NCI-H2107 treated with DMSO at 0.1 percent for 48 hours (cell line): ENCODE data around the gene VPS8.

Experiments used
- DNase-seq: peaks from one replicate; lab custom pipeline; 2025; ENCODE audit not compliant: unreplicated experiment; lab: John Stamatoyannopoulos, UW

VPS8 gene

DNA sequence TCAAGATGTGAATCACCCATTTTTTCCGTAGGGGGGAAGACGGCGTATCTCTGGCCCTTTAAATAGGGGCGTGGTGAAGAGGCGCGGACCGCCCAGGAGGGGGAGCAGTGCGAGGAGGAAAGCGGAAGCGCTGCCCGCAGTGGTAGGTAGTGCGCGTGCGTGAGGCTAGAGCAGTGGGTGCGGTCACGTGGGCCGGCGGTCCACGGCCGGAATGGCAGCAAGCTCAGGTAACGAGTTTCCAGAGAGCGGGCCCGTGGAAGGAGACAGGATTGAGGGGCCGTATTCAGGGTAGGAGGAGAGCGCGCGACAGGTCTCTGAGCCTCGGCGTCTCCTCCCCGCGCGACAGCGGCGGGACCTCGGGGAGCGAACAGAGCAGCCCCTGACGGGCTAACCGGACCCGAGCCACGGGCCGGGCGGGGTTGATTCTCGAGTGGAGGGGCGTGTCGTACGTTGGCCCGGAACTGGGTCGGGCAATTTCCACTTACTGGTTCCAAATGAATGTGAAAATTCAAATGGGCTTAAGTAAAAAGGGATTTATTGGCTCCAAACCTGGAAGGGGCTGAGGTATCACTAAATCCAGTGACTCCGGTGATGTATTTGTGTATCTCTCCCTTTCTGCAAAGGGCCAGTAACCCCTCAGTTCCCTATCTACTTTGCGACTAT, at the start of gene VPS8:
TSS of gene VPS8 (plus strand) at position 168 of the 663 bp plus-strand sequence. CDS start 12,467 bp downstream, outside the sequence.
- peak; percentile 97 for DNase-seq

DNA sequence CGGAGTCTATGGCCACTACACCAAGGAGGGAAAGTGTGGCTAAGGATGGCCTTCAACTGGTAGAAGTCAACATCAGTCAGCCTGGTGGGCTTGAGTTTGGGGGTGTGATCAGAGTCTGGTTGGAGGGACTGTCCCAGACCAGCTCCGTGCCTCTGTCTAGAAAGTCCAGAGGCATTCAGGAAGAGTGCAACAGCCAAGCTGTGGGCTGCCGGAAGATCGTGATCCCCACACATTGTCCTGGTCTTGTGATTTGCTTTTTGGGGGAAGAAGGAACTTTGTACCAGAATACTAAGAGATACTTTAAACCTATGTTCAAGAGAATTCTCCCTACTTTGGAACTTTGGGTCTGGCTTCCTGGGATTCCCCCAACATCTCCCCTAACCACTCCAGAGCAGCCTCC, 47.8 kb upstream of the VPS8 start:
- no peak for DNase-seq

DNA sequence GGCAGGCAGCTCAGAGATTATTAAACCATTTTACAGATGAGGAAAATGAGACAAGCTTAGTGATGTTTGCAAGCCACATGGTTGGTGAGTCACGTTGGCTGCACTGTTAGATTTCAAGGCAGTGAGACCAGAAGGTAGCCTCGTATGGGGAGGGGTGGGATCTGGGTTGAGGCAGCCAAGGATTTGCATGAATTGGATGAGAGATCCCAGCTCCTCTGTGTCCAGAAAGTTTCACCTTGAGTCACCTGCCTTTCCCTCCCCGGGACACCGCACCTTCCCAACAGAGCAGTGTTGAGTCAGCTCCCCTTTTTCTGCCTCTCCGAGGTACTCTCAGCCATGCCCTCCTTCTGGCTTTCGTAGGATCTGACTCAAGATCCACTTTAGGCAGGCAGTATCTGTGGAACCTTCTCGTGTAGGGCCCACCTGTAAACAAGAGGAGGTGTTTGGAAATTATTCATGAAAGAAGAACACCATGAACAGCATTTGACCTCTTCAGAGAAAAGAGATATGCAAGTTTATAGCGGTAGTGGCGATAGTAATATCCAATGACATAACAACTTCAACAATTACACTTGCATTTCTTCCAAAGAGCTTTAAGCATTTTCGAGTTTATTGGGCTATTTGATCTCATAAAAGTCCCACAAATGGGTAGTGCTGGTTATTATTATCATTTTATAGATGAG, 46.8 kb upstream of the VPS8 start:
- DNase-seq: no peak

DNA sequence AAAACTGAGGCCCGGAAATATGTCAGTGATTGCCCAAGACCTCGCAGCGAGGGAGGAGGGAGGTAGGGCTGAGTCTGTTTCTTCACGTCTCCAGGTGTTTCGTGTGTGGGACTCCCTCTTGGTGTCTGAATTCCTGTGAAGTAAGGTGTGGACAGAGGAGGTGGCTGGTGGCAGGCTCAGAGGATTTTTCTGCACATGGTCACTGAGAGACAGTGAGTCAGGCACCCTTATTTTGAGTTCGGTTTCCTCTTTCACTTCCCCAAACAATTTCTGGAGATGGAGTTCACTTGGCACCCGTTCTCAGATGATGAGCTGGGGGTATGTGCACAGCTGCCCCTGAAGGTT, 46.3 kb upstream of the VPS8 start:
- no peak for DNase-seq

DNA sequence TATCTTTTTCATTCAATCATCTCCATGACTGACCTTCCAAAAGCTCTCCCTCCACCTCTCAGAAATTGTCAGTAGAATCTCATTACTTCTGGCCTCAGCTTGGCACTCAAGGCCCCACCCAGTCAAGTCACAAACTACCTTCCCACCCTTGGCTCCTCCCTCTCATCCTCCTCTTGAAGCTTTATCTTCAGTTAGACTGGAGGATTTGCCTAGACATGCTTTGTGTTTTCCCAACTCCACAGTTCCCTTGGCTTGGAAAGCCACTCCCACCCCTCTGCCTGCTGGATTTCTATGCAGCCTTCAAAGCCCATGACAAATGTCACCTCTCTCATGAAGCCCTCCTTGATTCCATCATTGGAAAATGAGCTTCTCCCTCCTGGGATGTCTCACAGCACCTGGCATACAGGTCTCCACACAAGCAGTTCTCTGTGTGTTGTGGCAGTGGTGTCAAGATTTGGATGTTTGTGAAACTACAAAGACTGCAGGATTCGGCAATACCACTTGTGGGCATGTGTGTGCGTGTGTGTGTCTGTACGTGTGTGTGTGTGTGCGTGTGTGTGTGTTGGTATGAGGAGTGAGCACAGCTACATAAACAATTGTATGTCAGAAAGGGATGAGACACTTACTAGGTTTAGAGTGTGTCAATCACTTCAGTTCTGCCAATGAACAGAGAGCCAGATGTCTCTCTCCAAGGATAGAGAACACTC, 45.3 kb upstream of the VPS8 start:
- no peak for DNase-seq

GRCh38 chr3:184767377-184767776, 44.6 kb upstream of the VPS8 start:
- DNase-seq: no peak

- DNase-seq: no peak
Observed at GRCh38 chr3:184769382-184770170, 42.4 kb upstream of the VPS8 start.

DNA sequence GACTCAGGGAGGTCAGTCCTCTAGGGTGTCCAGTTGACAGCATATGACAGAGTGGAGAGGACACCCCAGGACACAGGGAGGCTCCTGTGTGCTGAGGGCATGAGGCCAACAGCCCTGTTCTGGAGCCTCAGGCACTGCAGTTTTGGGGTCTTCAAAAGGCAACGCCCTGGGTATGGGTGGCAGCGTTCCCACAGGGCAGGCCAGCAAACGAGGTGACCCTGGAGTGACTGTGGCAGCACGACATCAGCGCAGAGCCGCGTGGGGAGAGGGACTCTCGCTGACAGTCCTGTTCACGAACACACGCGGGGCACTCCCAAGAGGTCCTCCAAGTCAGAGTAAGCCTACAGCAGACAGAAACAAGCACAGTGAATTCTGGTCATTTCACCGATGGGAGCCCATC, 41.4 kb upstream of the VPS8 start:
- DNase-seq: no peak

- no peak for DNase-seq
Observed at GRCh38 chr3:184771301-184772127, 40.5 kb upstream of the VPS8 start.

GRCh38 chr3:184772667-184773272, 39.2 kb upstream of the VPS8 start:
- DNase-seq: no peak

DNA sequence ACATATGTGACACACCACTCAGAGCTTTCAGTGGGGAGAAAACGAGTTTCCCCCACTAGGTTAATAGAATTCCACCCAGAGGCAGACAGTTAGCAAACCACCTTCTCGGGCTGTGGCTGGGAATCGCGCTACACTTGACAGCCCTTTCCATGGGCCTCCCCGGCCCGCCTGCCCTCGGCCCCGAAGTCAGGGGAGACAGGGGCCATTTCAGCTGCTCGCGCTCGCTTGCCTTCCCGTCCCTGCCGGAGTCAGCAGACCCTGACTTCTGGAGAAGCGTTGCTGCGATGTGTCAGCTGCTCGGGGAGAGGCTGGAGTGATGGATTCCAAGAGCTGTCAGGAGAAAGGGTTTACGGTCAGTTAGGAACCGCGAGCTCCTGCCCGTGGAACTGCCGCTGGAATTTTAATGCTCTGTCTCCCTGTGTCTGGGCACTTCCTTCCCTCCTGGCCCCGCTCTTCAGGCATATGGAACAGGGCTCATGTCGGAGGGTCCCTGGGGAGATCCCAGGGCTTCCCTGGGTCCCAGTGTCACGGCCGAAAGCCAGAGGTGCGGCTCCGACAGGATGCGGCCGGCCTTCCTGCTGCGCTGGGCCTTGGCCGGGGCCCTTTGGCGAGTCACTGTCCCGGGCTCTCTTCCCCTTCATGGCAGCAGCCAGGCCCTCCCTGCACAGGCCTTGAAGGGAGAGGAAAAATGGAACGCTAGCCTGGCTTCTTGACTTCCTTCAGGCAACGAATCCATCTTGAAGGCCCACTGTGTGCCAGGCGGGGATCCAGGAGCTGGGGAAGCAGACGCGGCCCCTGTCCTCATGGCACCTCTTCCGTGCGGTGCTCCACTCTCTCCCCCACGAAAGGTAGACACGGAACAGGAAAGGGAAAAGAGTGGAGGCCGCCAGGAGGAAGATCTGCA, 38.4 kb upstream of the VPS8 start:
- no peak for DNase-seq

DNA sequence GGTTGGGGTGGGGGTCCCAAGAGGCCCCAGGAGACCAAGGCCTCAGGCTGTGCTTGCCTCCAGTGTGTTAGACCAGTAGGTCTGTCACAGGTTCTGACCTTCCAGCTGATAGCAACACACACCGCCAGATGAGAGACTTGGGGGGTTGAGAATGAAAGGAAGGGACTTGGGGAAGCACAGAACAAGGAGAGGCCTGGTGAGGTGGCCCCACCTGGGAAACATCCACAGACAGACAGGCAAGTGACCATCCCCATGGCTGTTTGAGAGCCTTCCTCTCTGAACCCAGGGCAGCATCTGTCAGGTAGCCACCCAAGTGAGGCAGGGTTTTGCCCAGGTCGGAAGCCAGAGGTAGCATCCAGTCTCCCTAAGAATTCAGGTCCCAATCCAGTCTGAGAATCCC, 35.0 kb upstream of the VPS8 start:
- no peak for DNase-seq

DNA sequence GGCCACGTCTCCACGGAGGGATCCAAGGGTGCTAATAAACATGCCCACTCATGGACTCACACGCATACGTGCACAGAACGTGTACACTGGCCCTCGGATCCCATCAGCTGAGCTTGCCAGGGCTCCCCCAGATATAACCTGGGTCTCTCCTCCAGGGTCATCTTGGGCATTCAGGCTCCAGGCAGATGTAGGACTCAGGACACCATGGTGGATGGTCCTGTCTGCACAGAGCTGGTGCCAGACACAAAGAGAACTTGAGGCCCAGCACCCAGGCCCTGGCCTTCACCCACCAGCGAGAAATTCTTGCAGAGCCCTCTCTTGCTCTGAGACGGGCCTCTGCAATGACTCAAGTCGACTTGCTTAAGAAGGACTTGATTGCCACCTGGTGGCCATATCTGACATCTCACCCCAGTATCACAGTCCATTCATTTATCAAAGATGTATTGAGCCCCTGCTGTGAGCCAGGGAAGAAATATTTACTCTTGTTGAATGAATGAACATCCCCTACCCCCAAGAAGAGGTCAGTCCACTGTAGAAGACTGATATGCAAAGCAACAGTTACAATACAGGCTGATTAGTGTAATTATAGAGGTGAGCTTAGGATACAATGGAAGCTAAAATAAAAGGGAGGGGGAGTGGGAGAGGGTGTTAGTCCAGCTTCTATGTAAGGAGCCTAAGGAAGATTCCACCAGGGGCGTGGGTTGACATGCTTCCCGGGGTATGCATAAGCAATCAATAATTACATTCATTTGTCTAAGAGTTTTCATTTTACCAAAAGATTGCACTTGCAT, 34.2 kb upstream of the VPS8 start:
- DNase-seq: peak; percentile 87

DNA sequence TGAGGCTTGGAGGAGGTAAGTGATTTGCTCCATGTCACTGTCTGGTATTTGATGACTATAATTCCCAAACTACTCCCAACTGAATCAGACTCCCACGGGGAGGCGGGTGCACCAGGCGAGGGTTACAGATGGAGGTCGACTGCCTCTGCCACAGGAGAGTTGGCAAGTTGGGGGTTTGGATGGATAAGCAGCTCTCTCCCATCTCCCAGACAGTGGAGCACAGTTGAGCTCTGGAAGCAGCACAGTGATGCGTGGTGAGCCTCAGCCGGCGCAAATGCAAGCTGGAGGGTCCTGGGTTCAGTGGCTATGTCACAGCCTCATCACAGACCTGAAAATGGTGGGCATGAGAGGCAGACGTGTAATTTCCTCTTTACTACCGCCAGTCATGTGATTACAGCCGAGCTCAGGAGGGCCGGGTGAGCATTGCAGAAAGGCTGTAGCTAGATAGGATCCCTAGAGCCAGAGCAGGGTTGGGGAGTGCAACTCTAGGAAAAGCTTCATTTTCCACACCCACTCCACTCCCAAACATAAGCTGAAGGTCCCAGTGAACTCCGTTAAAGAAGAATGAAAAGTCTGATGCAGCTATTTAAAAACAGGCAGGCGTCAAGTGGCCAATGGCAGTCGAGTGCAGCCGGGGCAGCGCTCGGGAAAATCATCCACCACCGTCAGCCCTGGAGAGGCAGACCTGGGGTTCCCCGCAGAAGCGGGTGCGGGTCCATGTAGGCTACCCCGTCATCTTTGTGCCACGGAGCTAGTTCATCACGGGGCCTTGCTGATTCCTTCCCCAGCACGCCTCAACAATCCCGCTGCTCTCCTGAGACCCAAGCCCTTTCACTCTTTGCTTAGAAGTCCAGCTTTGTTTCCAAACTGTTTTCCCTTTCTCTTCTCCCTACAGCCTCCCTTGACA, 33.3 kb upstream of the VPS8 start:
- DNase-seq: peak; percentile 65

- DNase-seq: no peak
Observed at GRCh38 chr3:184780981-184781515, 30.9 kb upstream of the VPS8 start.

DNA sequence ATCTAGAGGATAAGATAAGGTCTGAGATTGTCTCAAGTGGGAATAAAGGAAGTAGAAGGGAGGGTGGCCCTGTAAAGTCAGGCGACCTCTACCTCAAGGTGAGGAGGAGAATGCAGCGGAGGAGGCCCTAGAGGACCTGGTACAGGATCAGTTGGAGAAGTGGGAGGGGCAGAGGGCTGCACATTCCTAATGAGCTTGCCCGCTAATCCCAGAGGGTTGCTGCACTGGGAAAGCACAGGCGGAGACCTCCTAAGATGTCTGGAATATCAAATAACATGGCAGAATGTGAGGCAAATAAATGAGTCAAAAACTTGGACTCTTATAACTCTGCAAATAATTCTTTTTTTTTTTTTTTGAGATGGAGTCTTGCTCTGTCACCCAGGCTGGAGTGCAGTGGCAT, 30.2 kb upstream of the VPS8 start:
- no peak for DNase-seq

DNA sequence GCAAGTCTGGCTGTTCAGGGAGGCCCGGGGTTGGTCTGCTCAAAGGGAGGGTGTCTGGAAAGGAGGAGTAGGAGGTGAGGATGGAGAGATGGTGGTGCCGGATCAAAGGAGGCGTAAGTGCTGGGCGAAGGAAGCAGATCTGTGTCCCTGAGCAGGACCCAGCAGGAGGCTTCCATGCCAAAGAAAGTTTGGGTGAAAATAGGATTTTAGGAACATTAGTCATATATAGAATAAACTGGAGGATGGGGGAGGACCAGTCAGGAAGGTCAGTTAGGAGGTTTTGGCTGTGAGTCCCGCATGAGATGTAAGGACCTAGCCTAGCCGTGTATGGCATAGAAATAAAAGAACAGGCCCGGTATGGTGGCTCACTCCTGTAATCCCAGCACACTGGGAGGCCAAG, 28.6 kb upstream of the VPS8 start:
- DNase-seq: no peak
